Fibroblast of lung (primary cell): ENCODE data around the gene TMEM179.

ENCODE experiments used
- CTCF ChIP-seq, 2 donors: IDR thresholded peaks in 1 of 2; conservative IDR thresholded peaks in 1 of 2; 1 replicate in 1 of 2; 2 replicates in 1 of 2; pipeline ENCODE4 v1.5.1; 2011 to 2012; ENCODE audit warnings: low read length in 2 of 2, control low read depth in 1 of 2, inconsistent platforms in 1 of 2, low read depth in 1 of 2, mild to moderate bottlenecking in 1 of 2
- EZH2 ChIP-seq: IDR thresholded peaks from 2 replicates; pipeline ENCODE4 v1.5.1; 2012; ENCODE audit warnings: low read length, control low read depth, mild to moderate bottlenecking; ENCODE audit errors: missing control alignments

GRCh38 chr14:104650981-104651875 lies 46.7 kb upstream of the TMEM179 start:
- TF ChIP-seq CTCF (conservative IDR thresholded peaks at IDR 0.05 in 1 of 2, IDR thresholded peaks at IDR 0.05 in 1 of 2; ENCODE audit: low read depth in 1 of 2, low read length in 2 of 2), result no peak
- no peak for TF ChIP-seq EZH2
